Osteocyte (in vitro differentiated cells): ENCODE data around the gene METAP1D. TPM values are rescaled to one million over a fixed set of nuclear protein-coding genes. Genes with fewer than 3 reads are reported as not detected.

Experiments used
- DNase-seq: peaks from one replicate; pipeline ENCODE4 v3.0.0; 2021; ENCODE audit warnings: mixed read lengths; ENCODE audit not compliant: unreplicated experiment; ENCODE audit errors: extremely low spot score
- H3K27ac Mint-ChIP-seq: one replicate; pipeline ENCODE4 v1.8.0; 2021; ENCODE audit warnings: mild to moderate bottlenecking, mixed read lengths; ENCODE audit not compliant: unreplicated experiment
- H3K27me3 Mint-ChIP-seq: one replicate; pipeline ENCODE4 v1.8.0; 2021; ENCODE audit warnings: mixed read lengths; ENCODE audit not compliant: unreplicated experiment
- H3K36me3 Mint-ChIP-seq: one replicate; pipeline ENCODE4 v1.8.0; 2021; ENCODE audit warnings: mixed read lengths; ENCODE audit not compliant: unreplicated experiment
- H3K4me1 Mint-ChIP-seq: one replicate; pipeline ENCODE4 v1.8.0; 2021; ENCODE audit warnings: mixed read lengths; ENCODE audit not compliant: unreplicated experiment
- H3K4me3 Mint-ChIP-seq: one replicate; pipeline ENCODE4 v1.8.0; 2021; ENCODE audit warnings: mild to moderate bottlenecking, moderate library complexity, mixed read lengths; ENCODE audit not compliant: unreplicated experiment
- H3K9me3 Mint-ChIP-seq: one replicate; pipeline ENCODE4 v1.8.0; 2021; ENCODE audit warnings: mixed read lengths; ENCODE audit not compliant: unreplicated experiment
- total RNA-seq: library from RNA; stranded (reverse); gene quantifications from 2 replicates; pipeline ENCODE4 v1.2.1, GENCODE V29; 2021
- TF ChIP-seq, protein P1 (sequence below): fragments of 200-600 bp; sonication (generic); IDR thresholded peaks from 2 replicates; pipeline ENCODE4 v1.5.0; 2021; ENCODE audit warnings: antibody characterized with exemption, mild to moderate bottlenecking, moderate library complexity

The METAP1D gene
- total RNA-seq, 1 donor from 2014 or later = 8.5 TPM

DNA sequence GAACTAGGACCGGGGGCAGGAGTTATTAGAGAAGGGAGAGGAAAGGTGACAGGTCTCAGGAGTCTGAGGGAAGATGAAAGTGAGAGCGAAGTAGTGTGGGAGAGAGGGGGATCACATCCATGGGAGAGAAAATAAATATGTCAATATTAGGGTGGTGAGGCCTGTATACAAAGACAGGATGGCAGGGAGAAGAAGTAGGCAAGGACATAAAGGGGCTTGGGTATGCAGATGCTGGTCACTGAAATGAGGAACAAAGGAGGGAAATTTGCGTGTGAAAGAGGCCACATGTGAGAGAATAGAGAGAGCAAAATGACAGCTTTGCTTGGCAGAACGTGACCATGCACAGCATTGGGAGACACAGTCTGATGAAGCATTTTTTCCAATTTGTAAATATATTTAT lies 13.6 kb downstream of the METAP1D start:
- H3K9me3 Mint-ChIP-seq = no peaks in the 10 kb centered on the region
- TF ChIP-seq, protein P1, sequence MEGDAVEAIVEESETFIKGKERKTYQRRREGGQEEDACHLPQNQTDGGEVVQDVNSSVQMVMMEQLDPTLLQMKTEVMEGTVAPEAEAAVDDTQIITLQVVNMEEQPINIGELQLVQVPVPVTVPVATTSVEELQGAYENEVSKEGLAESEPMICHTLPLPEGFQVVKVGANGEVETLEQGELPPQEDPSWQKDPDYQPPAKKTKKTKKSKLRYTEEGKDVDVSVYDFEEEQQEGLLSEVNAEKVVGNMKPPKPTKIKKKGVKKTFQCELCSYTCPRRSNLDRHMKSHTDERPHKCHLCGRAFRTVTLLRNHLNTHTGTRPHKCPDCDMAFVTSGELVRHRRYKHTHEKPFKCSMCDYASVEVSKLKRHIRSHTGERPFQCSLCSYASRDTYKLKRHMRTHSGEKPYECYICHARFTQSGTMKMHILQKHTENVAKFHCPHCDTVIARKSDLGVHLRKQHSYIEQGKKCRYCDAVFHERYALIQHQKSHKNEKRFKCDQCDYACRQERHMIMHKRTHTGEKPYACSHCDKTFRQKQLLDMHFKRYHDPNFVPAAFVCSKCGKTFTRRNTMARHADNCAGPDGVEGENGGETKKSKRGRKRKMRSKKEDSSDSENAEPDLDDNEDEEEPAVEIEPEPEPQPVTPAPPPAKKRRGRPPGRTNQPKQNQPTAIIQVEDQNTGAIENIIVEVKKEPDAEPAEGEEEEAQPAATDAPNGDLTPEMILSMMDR = no peak
- peaks cover 6% of the 10 kb centered on the region for H3K4me1 Mint-ChIP-seq
- no peak overlapping the region for H3K27ac Mint-ChIP-seq
- no peaks in the 10 kb centered on the region for H3K27me3 Mint-ChIP-seq
- DNase-seq = no peak
- no peak overlapping the region for H3K4me3 Mint-ChIP-seq
- no peaks in the 10 kb centered on the region for H3K36me3 Mint-ChIP-seq

DNA sequence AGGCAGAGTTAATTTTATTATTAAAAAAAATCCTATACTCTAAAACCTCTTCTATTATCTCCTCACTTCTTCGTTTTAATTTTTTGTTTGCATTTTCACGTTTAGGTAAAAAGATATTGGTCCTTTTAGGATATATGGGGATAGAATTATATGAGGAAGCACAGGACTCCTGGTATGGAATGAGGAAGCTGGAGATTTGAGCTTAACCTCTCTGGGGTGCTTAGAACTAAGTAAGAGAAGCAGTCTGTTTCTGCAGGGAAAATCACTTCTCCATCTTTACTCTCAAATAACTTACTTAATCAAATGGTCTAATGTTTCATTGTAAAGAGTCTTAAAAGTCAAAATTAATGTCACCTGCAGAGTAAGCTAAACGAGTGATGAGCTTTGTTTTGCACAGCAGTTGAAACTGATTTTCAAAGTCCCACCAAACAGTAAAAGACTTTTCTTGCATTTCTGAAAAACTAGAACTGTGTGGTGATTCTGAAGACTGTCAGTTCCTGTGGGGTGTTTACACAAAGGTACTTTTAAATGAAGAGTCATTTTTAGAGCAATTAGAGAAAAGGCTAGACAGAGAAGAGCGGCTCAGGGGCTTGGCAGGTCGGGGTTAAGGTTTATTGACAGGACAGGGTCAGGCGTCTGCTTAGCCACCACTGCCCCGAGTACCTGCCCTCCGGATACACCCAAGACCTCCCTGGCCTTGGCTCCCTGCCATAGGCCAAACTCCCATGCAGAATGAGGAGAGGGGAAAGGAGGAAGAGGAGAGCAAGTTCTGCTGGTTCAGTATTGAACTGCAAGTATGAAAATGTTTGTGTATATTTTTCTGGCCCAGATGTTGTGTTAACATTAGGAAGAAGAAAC lies 21.6 kb downstream of the METAP1D start:
- no peaks in the 10 kb centered on the region for H3K9me3 Mint-ChIP-seq
- no peak for DNase-seq
- no peaks in the 10 kb centered on the region for H3K27me3 Mint-ChIP-seq
- peak overlapping the region; percentile 89 for H3K27ac Mint-ChIP-seq
- no peaks in the 10 kb centered on the region for H3K36me3 Mint-ChIP-seq
- peaks cover 37% of the 10 kb centered on the region for H3K4me1 Mint-ChIP-seq
- peak overlapping the region; percentile 56 for H3K4me3 Mint-ChIP-seq
- TF ChIP-seq, protein P1 = no peak

DNA sequence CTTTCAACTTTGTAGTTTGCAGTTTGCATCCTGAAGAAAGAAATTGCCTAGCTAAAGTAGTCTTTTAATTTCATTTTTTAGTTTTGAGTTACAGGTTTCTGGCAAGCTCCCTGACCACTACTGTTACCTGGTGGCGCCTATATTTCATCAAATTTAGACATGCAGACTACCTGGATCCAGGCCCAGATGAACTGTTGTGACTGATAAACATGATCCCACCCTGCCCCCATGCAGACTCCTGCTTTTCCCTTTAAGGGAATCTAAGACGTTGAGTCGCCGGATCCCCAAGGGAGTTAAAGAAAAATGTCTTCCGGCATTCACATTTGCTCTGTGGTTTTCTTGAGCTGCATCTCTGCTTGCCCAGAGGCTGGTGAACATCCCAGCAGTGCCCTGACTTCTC lies 22.2 kb downstream of the METAP1D start:
- peak overlapping the region; percentile 56 for H3K4me3 Mint-ChIP-seq
- peaks cover 37% of the 10 kb centered on the region for H3K4me1 Mint-ChIP-seq
- H3K27me3 Mint-ChIP-seq = no peaks in the 10 kb centered on the region
- TF ChIP-seq, protein P1 = no peak
- H3K9me3 Mint-ChIP-seq = no peaks in the 10 kb centered on the region
- H3K27ac Mint-ChIP-seq = peak overlapping the region; percentile 89
- DNase-seq = no peak
- no peaks in the 10 kb centered on the region for H3K36me3 Mint-ChIP-seq

DNA sequence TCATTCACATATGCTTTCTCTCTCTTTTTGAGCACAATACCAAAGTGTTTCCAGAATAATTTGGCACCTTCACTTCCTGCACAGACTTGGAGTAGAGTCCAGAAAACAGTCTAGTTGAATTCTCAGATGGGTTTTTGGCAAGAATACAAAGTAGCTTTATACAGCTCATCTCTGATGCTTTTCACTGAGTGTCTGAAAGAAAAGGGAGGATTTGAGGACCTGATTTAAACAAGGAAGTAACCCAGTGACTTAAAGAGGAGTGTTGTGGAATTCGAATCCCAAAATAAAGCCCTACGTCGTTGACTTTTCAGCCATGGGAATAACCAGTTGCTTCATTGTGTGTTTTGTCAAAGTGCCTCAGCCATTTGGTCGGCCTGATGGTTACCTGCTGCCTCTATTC lies 31.8 kb downstream of the METAP1D start:
- no peak overlapping the region for H3K4me3 Mint-ChIP-seq
- H3K36me3 Mint-ChIP-seq = no peaks in the 10 kb centered on the region
- H3K4me1 Mint-ChIP-seq = peaks cover 17% of the 10 kb centered on the region
- no peaks in the 10 kb centered on the region for H3K9me3 Mint-ChIP-seq
- no peaks in the 10 kb centered on the region for H3K27me3 Mint-ChIP-seq
- DNase-seq = no peak
- H3K27ac Mint-ChIP-seq = no peak overlapping the region
- TF ChIP-seq, protein P1 = no peak

DNA sequence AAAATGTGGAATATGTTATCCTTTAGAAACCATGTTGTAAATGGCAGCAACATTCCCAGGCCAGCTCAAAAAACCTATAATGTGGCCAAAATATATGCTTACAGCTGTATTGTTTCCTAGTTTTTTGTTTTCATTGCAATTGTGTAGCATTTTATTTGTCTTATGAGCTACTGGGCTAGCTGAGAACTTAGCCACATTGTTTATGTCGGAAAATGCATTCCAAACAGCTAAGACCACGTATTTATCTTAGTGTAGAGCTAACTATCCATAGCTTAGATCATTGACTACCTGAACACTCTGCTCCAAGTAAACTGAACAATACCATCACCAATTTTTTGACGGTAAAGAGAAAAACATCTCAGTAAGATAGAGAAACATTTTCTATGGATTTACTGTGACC lies 38.4 kb downstream of the METAP1D start:
- DNase-seq = no peak
- H3K4me1 Mint-ChIP-seq = peaks cover 26% of the 10 kb centered on the region
- peak overlapping the region; percentile 39 for H3K27ac Mint-ChIP-seq
- H3K36me3 Mint-ChIP-seq = no peaks in the 10 kb centered on the region
- H3K27me3 Mint-ChIP-seq = no peaks in the 10 kb centered on the region
- no peak overlapping the region for H3K4me3 Mint-ChIP-seq
- no peaks in the 10 kb centered on the region for H3K9me3 Mint-ChIP-seq
- TF ChIP-seq, protein P1 = no peak
